ENCODE data around the gene ADAMTS16.
A peak's percentile ranks its signal among the peaks of the same experiment; 100 is the strongest.

Gene ADAMTS16

DNA sequence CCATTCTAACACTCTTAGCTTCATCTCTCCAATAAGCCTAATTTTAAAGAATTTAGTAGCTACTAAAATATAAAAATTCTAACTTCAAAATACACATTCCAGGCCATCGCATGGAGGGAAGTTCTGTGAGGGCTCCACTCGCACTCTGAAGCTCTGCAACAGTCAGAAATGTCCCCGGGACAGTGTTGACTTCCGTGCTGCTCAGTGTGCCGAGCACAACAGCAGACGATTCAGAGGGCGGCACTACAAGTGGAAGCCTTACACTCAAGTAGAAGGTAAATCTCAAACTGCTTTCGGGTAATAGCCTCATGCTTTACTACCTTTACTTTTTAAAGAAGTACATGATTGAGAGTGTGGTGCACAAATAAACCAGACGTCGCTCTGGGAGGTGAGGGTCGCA, 94.8 kb downstream of the ADAMTS16 start:
- no peak for DNase-seq (ENCODE audit: low read depth)

DNA sequence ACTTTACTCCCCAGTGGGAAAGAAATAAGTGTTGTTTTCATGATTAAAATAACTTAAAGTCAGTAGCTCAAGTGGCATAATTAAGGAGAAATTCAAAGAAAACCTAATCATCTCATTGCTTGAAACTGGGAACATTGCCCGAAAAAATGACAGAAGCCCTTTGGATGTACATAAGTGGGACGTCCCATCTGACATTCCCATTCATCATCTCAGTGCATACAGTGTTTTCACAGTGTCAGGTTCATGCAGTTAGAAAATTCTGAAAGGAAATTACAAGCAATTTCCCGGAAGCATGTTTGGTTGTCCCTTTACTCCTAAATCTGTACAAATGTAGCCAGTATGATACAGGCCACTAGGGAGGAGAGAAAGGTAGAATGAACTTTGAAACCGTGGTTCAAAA, 95.6 kb downstream of the ADAMTS16 start:
- DNase-seq (ENCODE audit: low read depth) = no peak

DNA sequence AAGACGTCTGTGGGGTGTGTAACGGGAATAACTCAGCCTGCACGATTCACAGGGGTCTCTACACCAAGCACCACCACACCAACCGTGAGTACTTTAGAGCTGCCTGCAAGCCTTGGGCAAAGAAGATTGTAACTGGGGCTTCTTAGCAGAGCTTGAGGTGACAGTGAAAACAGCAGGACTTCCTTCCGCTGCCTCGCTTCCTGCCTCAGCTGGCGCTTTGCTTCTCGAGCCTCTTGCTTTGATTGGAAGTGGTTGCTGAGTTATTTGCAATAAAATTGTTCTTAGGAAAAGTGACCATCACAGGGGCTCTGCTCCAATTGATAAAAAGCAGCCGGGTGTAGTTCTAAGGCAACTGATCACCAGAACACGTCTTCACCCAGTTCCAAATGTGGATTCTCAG, 99.1 kb downstream of the ADAMTS16 start:
- no peak for DNase-seq (ENCODE audit: low read depth)

DNA sequence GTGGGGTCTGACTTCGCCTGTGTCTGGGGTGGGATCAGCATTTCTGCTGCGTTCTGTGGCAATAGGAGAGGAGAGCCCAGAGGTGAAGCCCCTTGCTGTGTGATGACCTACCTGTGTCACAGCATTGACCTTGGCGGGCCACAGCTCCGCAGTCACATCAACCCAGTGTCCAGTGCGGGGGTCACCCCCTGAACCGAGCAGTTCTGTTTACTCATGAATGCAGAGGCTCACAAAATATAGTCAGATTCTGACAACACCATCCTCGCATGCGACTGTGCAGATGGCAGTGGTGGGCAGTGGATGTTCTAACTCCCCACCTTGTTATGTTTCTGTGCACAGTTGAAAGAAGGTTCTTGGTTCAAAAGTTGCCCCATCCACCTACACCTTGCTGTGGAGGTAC, 100.1 kb downstream of the ADAMTS16 start:
- DNase-seq (ENCODE audit: low read depth) = no peak

DNA sequence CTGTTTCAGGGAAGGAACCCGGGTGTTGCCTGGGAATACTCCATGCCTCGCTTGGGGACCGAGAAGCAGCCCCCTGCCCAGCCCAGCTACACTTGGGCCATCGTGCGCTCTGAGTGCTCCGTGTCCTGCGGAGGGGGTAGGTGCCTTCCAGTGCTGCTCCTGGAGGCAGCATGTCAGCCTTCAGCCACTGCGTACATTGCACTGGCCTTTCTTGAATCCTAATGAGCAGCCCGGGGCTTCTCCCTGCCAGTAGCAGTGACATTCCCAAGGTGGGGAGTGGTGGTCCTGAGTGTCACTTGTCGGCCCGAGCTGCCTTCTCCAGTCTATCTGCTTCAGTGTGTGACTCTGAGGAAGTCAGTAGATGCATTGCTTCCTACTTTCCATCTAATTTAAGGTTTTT, 101.9 kb downstream of the ADAMTS16 start:
- DNase-seq (ENCODE audit: low read depth) = no peak

DNA sequence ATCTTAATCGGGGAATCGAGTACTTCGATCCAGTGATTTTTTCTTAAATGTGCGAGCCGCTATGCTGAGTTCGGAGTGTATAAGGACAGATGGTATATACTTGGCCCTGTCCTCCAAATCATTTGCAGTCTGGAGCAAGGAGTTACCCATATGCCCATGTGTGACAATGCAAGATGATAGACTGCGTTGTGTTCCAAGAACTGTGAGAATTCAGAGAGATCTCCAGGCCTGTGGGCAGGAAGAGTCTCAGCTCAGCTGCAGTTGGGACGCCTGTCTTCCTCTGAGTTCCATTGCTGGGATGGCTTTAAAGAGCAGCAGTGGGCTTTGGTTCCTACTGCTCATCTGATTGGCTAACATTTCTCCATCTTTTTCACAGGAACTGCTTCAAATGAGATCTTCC, 106.6 kb downstream of the ADAMTS16 start:
- DNase-seq (ENCODE audit: low read depth) = no peak

DNA sequence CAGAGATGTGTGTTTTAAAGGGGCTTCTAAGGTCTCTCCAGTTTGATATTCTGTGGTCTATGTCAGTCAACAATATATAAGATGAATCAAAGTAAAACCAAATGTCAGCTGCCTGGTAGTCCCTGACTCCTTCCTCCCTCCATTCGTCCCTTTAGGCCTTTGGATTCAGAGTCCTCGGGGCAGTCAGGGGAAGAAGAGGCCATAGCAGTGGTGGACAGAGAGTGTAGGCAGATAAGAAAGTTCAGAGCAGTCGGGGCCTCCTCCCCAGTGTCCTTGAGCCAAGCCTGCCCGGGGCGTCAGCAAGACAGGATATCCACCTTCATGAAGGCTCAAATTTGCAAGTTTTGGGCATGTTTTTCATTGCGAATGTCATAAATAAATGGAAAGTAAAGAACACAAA, 110.6 kb downstream of the ADAMTS16 start:
- no peak for DNase-seq (ENCODE audit: low read depth)

DNA sequence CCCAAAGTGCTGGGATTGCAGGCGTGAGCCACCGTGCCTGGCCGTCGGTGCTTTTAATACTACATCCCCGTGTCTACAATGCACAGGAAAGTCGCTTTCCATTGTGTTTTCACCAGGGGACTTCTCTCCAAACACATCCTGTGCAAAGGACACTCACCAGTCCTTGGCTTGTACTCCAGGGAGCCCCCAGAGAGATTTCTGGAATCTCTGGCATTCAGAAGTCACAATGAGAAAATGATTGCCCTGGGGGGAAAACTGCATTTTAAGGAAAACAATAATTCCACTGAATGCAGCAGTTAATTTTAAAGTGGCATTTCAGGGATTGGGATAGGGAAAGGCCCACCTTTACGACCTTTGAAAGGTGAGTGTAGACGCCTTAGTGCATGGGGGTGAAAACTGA, 112.0 kb downstream of the ADAMTS16 start:
- peak; percentile 17 for DNase-seq (ENCODE audit: low read depth)

DNA sequence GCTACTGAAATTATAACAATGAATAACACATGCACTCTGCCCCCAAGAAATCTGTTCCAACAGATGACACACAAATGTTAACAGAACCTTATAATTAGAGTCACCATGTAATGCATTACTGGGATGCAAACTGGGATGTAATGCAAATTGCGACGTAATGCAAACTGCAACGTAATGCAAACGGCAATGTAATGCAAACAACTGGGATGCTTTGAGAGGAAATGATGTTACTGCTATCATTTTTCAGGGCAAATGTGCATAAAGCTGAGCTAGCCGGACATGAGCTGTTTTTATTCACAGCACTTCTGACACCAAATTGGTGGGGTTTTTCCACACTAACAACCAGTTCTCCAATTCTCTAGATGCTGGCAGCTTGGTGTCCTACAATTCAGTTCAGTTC, 117.2 kb downstream of the ADAMTS16 start:
- DNase-seq (ENCODE audit: low read depth) = no peak

DNA sequence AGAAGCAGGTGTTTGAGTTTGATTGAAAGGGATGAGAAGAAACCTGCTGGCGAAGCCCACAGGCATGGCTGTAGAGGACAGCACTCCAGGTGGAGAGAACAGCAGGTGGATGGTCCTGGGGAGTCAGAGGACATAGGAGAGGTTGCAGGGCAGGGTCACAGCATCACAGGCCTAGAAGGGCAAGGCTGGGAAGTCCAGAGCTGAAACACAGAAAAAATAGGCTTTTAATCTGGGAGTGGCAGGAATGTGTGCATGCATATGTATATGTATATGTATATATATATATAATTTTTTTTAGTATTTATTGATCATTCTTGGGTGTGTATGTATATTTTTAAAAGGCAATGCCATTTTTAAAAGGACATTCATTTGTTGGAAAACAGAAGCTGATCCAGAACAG, 118.4 kb downstream of the ADAMTS16 start:
- DNase-seq (ENCODE audit: low read depth) = no peak

DNA sequence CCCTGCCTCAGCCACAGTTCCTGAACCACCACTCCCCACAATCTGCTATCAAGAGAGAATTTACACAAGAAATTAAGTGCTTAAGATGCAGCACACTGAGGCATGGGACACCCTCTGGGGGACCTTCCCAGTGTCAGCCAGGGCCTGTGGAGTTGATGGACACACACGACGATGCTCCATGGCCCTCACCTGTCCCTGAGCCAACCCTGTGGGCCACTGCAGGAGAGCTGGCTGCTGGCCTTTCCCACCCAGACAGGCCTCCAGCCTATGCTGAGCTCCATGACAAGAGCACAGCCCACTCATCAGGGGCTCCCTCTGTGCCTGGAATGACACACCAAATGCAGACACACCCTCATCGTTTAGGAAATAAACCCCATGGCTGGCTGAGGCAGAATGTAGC, 124.6 kb downstream of the ADAMTS16 start:
- DNase-seq (ENCODE audit: low read depth) = no peak

DNA sequence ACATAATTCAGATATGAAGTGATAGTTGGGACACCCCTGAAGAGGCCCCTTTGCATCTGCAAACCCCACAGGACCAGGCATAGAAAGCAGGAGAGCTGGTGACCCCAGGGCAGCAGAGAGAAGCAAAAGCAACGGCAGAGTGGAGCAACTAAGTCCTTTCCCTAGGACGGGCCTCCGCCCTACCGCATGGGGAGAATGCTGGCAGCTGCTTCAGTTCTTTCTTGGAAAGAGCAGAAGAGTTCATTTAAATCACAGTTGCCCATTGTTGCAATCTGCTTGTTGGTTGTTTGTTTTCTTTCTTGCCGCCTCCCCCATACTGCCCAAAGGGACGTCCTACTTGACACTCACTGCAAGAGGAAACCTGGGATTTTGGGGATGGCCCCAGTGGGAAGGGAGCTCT, 126.2 kb downstream of the ADAMTS16 start:
- DNase-seq (ENCODE audit: low read depth) = no peak

DNA sequence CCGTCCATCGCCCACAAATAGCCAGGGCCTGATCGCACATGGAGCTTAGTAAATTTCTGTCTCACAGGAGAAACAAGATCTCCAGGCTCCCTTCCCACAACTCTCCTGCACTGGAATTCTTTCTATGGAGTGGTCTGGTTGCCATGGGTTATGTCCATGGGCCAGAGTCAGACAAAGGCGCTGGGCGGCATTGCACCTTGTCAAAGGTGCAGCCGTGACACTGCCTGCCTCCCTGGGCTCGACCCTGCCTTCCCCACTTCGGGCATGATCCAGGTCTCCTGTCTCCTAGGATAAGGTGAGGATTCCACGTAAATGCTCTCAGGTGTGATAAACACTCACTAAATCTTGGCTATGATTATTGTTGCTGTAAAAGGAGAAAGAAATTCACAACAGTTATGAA, 130.0 kb downstream of the ADAMTS16 start:
- DNase-seq (ENCODE audit: low read depth) = no peak

DNA sequence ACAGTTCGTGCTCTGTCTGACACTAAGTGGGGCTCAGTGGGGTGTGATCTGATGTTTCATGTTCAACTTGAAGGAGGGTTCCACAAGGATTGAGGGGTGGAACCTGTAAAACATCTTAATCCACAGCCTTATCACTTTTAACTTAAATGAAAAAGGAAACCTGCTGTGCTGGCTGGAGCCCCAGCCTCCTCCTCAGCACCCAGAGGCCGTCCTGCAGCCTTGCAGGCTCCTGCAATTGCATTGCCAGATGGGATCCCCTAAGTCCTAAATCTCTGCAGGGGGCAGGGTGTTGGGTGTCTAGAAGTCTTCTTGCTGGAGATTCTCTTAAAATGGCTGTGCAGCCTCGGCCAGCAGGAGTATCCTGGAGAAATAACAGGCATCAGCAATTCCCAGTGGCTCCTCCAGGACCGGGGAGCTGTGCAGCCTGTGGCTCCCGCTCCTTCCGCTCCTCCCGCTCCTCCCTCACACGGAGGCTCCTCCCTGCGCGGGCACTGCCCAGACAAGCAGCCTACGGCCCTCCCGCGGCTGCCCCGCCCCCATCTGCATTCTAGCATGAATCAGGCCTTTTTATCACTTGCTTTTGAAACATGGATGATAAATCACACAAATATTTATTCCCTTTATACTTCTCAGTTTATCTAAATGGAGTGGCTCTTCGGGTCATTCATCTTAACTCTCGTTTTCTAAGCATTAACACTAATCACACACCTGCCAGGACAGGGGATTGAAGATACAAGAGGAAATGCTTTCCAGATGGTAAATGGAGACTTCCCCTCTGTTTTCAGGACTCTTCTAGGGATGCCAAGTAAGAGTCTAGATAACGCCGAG, 131.0 kb downstream of the ADAMTS16 start:
- DNase-seq (ENCODE audit: low read depth) = peak; percentile 92

DNA sequence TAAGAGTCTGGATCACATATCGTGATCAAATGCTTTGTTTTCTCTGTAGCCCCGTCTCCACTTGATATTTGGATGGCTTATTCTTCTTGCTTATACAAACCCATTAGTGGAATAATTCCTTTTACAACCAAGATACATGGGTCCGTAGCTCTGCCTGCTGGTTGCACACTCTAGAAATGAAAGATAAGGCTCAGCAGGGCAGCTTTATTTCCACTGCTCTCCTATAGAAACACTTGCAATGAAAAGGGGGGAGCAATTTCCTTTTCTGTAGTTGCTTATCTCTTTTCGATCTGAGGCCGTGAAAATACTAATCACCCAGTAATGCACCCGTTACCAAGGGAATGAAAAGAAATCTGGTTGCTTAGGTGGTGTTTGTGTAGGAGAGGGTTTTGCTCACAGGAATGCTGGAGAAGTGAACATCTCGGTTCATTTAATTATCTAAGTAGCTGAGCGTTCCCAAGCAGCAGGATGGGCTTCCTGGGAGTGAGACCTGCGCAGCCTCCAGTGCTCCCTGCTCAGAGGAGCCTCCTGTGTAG, 131.7 kb downstream of the ADAMTS16 start:
- peak; percentile 70 for DNase-seq (ENCODE audit: low read depth)

DNA sequence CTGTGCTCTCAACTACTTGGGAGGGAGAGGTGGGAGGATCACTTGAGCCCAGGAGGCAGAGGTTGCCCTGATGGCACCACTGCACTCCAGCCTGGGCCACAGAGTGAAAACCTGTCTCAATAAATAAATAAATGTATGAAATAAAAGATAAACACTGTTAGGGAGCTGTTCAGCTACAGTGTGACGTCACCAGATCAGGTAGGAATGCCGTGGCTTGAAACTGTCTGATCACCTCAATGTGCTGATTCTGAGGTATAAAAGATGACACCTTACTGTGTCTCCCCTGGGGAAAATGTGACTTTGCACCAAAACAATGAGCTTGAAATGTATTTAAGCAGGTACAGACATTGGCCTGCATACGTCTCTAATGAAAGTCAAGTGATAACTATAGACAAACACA, 133.3 kb downstream of the ADAMTS16 start:
- no peak for DNase-seq (ENCODE audit: low read depth)

DNA sequence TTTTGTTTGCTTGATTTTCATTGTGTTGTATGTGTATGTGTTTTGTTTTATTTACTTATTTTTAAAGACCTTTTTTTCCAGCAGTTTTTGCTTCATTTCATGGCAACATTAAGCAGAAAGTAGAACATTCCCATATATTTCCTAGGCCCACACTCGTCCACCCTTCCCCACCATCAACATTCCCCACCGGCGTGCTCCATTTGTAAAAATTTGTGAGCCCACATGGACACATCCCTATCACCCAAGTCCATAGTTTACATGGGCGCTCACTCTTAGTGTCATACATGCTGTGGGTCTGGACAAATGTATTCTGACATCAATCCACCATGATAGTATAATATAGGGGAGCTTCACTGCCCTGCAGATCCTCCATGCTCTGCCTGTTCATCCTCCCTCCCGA, 133.8 kb downstream of the ADAMTS16 start:
- DNase-seq (ENCODE audit: low read depth) = no peak

DNA sequence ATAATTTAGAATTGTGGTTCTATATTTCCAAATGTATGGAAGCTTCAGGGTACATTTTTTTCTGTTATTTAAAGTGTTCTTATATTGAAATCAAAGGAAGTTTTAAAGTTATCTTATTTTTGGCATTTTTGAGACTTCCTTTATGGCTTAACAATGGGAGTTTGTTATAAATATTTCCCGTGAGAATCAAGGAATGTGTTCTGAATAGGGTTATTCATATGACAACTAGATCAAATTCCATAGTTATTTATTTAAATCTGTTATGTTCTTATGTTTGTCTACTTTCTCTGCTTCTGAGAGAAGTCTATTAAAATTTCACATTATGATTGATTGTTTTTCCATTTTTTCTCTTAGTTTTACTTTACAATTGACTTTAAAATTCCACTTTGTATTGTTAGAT, 135.1 kb downstream of the ADAMTS16 start:
- DNase-seq (ENCODE audit: low read depth) = no peak

DNA sequence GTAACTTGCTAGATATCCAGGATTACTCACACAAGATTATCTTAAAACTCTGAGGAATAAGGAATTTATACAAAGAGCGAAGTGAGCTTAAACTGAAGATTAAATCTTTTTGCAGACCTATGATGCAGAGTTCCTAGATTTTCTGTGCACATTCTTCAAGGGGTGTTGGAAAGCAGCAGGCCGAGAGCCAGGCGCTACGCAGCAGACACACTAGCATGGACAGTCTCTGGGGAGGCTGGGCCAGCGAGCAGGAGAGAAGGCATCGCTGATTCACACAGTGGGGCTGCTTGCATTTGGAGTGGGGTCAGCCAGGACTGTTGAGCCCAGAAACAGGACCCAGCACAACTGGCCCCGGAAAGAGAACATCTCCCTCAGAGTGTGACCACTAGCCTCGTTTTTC, 136.3 kb downstream of the ADAMTS16 start:
- DNase-seq (ENCODE audit: low read depth) = no peak

DNA sequence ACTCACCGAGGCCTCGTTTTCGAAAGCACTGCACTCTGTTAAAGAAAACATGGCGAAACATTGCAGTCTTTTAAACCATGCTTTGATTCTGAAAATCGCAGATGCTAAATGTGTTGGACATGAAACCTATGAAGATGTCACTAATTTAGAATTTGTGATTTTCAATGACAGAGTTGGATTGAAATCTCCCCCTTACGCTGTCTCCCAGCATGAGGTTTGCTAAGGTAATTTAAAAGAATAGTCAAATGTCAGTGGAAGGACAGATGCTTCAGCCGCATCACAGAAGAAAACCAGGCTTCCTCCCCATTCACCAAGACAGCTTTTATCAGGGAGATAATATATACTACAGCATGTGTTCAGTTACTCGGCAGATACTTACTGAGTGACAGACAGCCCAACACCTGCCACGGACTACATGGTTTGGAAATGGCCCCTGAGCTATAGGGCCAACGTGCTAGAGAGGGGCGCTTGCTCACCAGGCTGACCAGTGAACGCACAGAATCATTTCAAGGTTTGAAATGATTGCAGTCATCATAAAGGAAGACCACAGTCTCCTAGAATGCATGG, 136.9 kb downstream of the ADAMTS16 start:
- no peak for DNase-seq (ENCODE audit: low read depth)

DNA sequence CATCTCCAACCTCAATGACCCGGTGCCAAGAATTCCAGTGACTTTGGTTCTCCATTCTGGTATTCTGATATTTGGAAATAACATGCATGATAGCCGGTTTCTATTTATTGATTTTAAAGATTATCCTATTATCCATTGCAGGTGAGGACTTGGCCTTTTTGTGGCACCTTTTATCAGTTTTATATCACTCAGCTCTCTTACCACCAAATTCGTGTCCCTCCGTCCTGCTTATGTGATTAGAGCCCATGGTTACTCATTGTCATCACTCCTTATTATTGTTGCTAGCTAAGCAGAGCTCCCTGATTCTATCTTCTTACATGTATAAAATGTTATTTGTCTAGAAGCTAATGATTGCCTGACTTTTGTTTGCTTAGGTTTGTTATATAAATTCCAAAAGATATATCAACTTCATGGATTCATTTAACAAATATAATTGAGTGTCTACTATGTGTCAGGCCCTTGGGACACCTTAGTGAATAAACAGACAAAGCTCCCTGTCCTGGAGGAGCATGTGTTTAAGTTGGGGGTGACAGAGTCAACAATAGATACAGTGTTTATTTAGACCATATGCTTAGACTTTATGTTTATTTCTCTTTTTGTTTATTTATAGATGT, 138.2 kb downstream of the ADAMTS16 start:
- no peak for DNase-seq (ENCODE audit: low read depth)

DNA sequence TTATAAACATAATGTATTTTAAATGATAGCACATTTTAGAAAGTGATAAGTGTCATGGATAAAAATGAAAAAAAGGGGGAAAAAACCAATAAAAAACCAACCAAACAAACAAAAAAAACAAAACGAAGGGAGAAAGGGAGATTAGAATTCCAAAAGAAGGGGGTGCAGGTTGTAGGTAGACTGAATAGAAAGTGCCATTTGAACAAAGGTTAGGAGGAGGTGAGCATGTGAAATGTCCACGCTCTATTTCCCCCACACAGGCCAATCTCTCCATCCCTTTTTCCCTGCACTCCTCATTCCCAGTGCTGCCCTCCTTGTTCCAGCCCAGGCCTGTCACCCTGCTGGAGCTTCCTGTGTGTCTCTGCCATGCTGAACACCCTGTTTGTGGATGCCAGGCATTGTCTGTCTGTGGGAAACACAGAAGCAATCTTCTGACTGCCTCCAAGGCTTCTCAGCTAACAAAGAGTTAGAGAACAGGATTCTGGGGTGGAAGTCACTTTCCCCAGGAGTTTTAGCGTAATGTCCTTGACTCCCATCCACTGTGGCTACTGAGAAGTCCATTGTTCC, 138.8 kb downstream of the ADAMTS16 start:
- DNase-seq (ENCODE audit: low read depth) = peak; percentile 2

DNA sequence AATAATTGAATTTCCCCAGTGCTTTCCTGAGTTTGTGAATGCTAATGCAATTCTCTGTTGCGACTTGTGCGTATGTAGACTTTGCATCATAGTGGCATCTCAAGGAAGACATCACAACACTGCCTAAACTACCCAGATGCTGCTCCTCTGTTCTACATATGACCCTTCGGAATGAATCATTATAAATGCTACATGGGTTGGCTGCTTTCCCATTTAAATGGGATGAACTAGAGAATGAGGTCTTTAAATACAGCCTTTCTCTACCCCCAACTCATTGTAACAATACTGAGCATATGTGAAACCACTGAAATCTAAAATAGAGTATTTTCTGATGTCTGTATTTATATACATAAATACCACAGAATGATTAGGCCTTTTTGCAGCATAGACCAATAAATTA, 145.8 kb downstream of the ADAMTS16 start:
- no peak for DNase-seq (ENCODE audit: low read depth)
